CD14-positive monocyte (primary cell): ENCODE results near the gene LAMC3. TPM values are rescaled to one million over a fixed set of nuclear protein-coding genes. Genes with fewer than 3 reads are reported as not detected.

ENCODE experiments used
- DNase-seq, 3 donors: peaks; one replicate each; pipeline ENCODE4 v3.0.0-alpha.2; 2011 to 2022
- H2AFZ ChIP-seq: 2 replicates; pipeline ENCODE4 v1.6.0; 2012; ENCODE audit warnings: mild to moderate bottlenecking, low read depth, low read length, inconsistent platforms; ENCODE audit not compliant: insufficient read depth, poor library complexity, severe bottlenecking
- H3K27ac ChIP-seq, 2 donors: 1 replicate in 1 of 2; 2 replicates in 1 of 2; pipeline ENCODE4 v1.5.1; 2012 to 2013; ENCODE audit warnings: low read length in 2 of 2, control low read depth in 1 of 2, inconsistent platforms in 1 of 2, low read depth in 1 of 2, mild to moderate bottlenecking in 1 of 2
- H3K27me3 ChIP-seq, 2 donors: one replicate each; pipeline versions ENCODE4 v1.6.0 to v1.6.1; 2011 to 2013; ENCODE audit warnings: low read length in 2 of 2; ENCODE audit not compliant: control insufficient read depth in 2 of 2, insufficient read depth in 2 of 2
- H3K36me3 ChIP-seq, 2 donors: replicated peaks in 1 of 2; 1 replicate in 1 of 2; 2 replicates in 1 of 2; pipeline versions ENCODE4 v1.5.1 to v1.6.1; 2012 to 2013; ENCODE audit warnings: low read length in 2 of 2, control low read depth in 1 of 2, inconsistent platforms in 1 of 2, mild to moderate bottlenecking in 1 of 2; ENCODE audit not compliant: insufficient read depth in 2 of 2, control insufficient read depth in 1 of 2
- H3K4me1 ChIP-seq, 2 donors: 1 replicate in 1 of 2; 2 replicates in 1 of 2; pipeline versions ENCODE4 v1.5.1 to v1.6.1; 2012 to 2013; ENCODE audit warnings: low read length in 2 of 2, control low read depth in 1 of 2, inconsistent platforms in 1 of 2, mild to moderate bottlenecking in 1 of 2, moderate library complexity in 1 of 2; ENCODE audit not compliant: insufficient read depth in 2 of 2, control insufficient read depth in 1 of 2
- H3K4me2 ChIP-seq: replicated peaks from 2 replicates; pipeline ENCODE3; 2012; ENCODE audit warnings: low read length, moderate library complexity, mild to moderate bottlenecking; ENCODE audit not compliant: poor library complexity, severe bottlenecking; ENCODE audit errors: extremely low read depth
- H3K4me3 ChIP-seq, 3 experiments: fragments of 200-600 bp in 1 of 3; sonication (generic) in 1 of 3; replicated peaks in 1 of 3; 1 replicate in 2 of 3; 2 replicates in 1 of 3; pipeline ENCODE4 v1.5.1; 2011 to 2013; ENCODE audit warnings: low read length in 3 of 3, mild to moderate bottlenecking in 3 of 3, control low read depth in 2 of 3, low read depth in 2 of 3, inconsistent platforms in 1 of 3, moderate library complexity in 1 of 3
- H3K79me2 ChIP-seq: 2 replicates; pipeline ENCODE4 v1.6.0; 2012; ENCODE audit warnings: mild to moderate bottlenecking, control low read depth, inconsistent platforms, low read length, moderate library complexity; ENCODE audit not compliant: insufficient read depth
- H3K9ac ChIP-seq: 2 replicates; pipeline ENCODE4 v1.6.0; 2017; ENCODE audit warnings: low read length, mild to moderate bottlenecking; ENCODE audit not compliant: insufficient read depth, poor library complexity, severe bottlenecking
- H3K9me3 ChIP-seq, 2 donors: replicated peaks in 1 of 2; 1 replicate in 1 of 2; 2 replicates in 1 of 2; pipeline versions ENCODE4 v1.5.1 to v1.6.1; 2012 to 2013; ENCODE audit warnings: low read length in 2 of 2, control low read depth in 1 of 2; ENCODE audit not compliant: control insufficient read depth in 1 of 2, insufficient read depth in 1 of 2
- H4K20me1 ChIP-seq: 2 replicates; pipeline ENCODE4 v1.6.0; 2012; ENCODE audit warnings: mild to moderate bottlenecking, low read length, control low read depth, moderate library complexity; ENCODE audit not compliant: insufficient read depth
- H3K27ac Mint-ChIP-seq, 7 donors: one replicate each; pipeline ENCODE4 v1.8.0; 2020; ENCODE audit warnings: mild to moderate bottlenecking in 7 of 7, mixed read lengths in 7 of 7, moderate library complexity in 6 of 7, inconsistent platforms in 2 of 7
- H3K27me3 Mint-ChIP-seq, 3 donors: one replicate each; pipeline ENCODE4 v1.8.0; 2021 to 2022; ENCODE audit warnings: low read depth in 3 of 3, mild to moderate bottlenecking in 3 of 3, mixed read lengths in 3 of 3, moderate library complexity in 3 of 3, inconsistent platforms in 1 of 3
- H3K36me3 Mint-ChIP-seq, 2 donors: one replicate each; pipeline ENCODE4 v1.8.0; 2020; ENCODE audit warnings: mixed read lengths in 2 of 2, inconsistent platforms in 1 of 2, mild to moderate bottlenecking in 1 of 2
- H3K4me1 Mint-ChIP-seq: one replicate; pipeline ENCODE4 v1.8.0; 2020; ENCODE audit warnings: mild to moderate bottlenecking, mixed read lengths
- H3K4me3 Mint-ChIP-seq, 2 donors: one replicate each; pipeline ENCODE4 v1.8.0; 2020; ENCODE audit warnings: mild to moderate bottlenecking in 2 of 2, mixed read lengths in 2 of 2, moderate library complexity in 1 of 2
- H3K9me3 Mint-ChIP-seq, 7 donors: one replicate each; pipeline ENCODE4 v1.8.0; 2020 to 2022; ENCODE audit warnings: mixed read lengths in 7 of 7, mild to moderate bottlenecking in 6 of 7, moderate library complexity in 6 of 7, inconsistent platforms in 2 of 7
- CTCF ChIP-seq: fragments of 200-600 bp; IDR thresholded peaks from one replicate; pipeline ENCODE4 v1.8.0; 2022; ENCODE audit warnings: antibody characterized with exemption, mild to moderate bottlenecking
- WGBS: methylation state at CpG from one replicate; pipeline ENCODE4 v1.1.5; 2013; ENCODE audit warnings: missing lambda C conversion rate; ENCODE audit not compliant: insufficient coverage; 5-methylcytosine and 5-hydroxymethylcytosine counted together
- intact Hi-C, 2 donors: fragments of 100-400 bp; cut with micrococcal nuclease; formaldehyde crosslinking; loops; one replicate each; pipeline versions ENCODE4 v1.15.0 to v1.15.1; 2023
- polyA plus RNA-seq, 3 donors: library from polyadenylated mRNA; depleted of rRNA in 1 of 3; unstranded in 2 of 3; stranded (reverse) in 1 of 3; fragments of 300-500 nt in 2 of 3; fragments of >200 nt in 1 of 3; fragmentation: Illumina TruSeq in 2 of 3; gene quantifications; 1 replicate in 2 of 3; 2 replicates in 1 of 3; pipeline ENCODE4 v1.2.3, GENCODE V29; 2012 to 2021

The LAMC3 gene
- polyA plus RNA-seq, 3 donors: 0.19 TPM; not detected in 2

- Mint-ChIP-seq H3K27ac (peak overlapping the region in 1 of 7 donors; percentile 58), H3K9me3 (peaks cover 0 to 2% (median 1%) of the 10 kb centered on the region in 7 donors), H3K36me3 (no peaks in the 10 kb centered on the region), H3K27me3 (peaks cover 16 to 40% (median 20%) of the 10 kb centered on the region in 3 donors), H3K4me1 (peaks cover 2% of the 10 kb centered on the region), H3K4me3 (no peak overlapping the region)
- no peak overlapping the region for H3K4me2 ChIP-seq
- peaks cover 4 to 18% of the 10 kb centered on the region in 2 donors for H3K27me3 ChIP-seq
- intact Hi-C loops: no loop called here
- WGBS: 94% methylated on average over 15 of the region's 18 CpGs
- no peak overlapping the region for H2AFZ ChIP-seq
- H3K9me3 ChIP-seq: no peaks in the 10 kb centered on the region
- no peaks in the 10 kb centered on the region for H4K20me1 ChIP-seq
- H3K4me1 ChIP-seq: peaks cover 0 to 5% of the 10 kb centered on the region in 2 donors
- H3K4me3 ChIP-seq: no peak overlapping the region
- no peak for DNase-seq
- H3K27ac ChIP-seq: no peak overlapping the region
- no peaks in the 10 kb centered on the region for H3K79me2 ChIP-seq
- H3K36me3 ChIP-seq: no peaks in the 10 kb centered on the region
- H3K9ac ChIP-seq: no peak overlapping the region
- no peak for TF ChIP-seq CTCF
These were observed 5.0 kb downstream of the LAMC3 start for GRCh38 chr9:131013771-131014676.

- no peak for DNase-seq
- Mint-ChIP-seq H3K4me3 (no peak overlapping the region), H3K27me3 (peaks cover 7 to 29% (median 11%) of the 10 kb centered on the region in 3 donors), H3K36me3 (no peaks in the 10 kb centered on the region), H3K27ac (no peak overlapping the region), H3K4me1 (no peaks in the 10 kb centered on the region), H3K9me3 (peaks cover 0 to 2% (median under 1%) of the 10 kb centered on the region in 7 donors)
- Histone ChIP-seq H4K20me1 (no peaks in the 10 kb centered on the region), H3K4me3 (no peak overlapping the region), H3K9me3 (no peaks in the 10 kb centered on the region), H3K9ac (no peak overlapping the region), H3K27ac (no peak overlapping the region), H3K36me3 (no peaks in the 10 kb centered on the region), H3K4me1 (no peaks in the 10 kb centered on the region), H2AFZ (no peak overlapping the region), H3K79me2 (no peaks in the 10 kb centered on the region), H3K4me2 (no peak overlapping the region), H3K27me3 (peaks cover 0 to 12% of the 10 kb centered on the region in 2 donors)
- intact Hi-C loops: no loop called here
- 87% methylated on average over 8 of the region's 8 CpGs for WGBS
- TF ChIP-seq CTCF: no peak
These were observed 6.1 kb downstream of the LAMC3 start for GRCh38 chr9:131015112-131015511.
